Gastrocnemius medialis (tissue), 4 donors: ENCODE data around the gene BCR. TPM values are rescaled to one million over a fixed set of nuclear protein-coding genes. Genes with fewer than 3 reads are reported as not detected.

Experiments
- ATAC-seq, 2 donors: fragments of 150-250 bp; one replicate each; pipeline ENCODE4 v1.9.1; 2016
- DNase-seq, 2 donors: peaks; one replicate each; pipeline ENCODE4 v3.0.0-alpha.2; 2019
- H3K27ac ChIP-seq, 4 donors: fragments of 200-600 bp; sonication (generic); 1 replicate in 1 of 4; 2 replicates in 3 of 4; pipeline ENCODE4 v1.5.1; 2016 to 2018; ENCODE audit warnings: mild to moderate bottlenecking in 2 of 4, moderate library complexity in 1 of 4
- H3K27me3 ChIP-seq, 3 donors: fragments of 200-600 bp; sonication (generic) in 2 of 3; 1 replicate in 1 of 3; 2 replicates in 2 of 3; pipeline versions ENCODE4 v1.5.1 to v1.6.0; 2016 to 2019; ENCODE audit warnings: mild to moderate bottlenecking in 1 of 3, moderate library complexity in 1 of 3
- H3K36me3 ChIP-seq, 2 donors: fragments of 200-600 bp; sonication (generic) in 1 of 2; one replicate each; pipeline ENCODE4 v1.5.1; 2017 to 2018
- H3K4me1 ChIP-seq, 2 donors: fragments of 200-600 bp; sonication (generic) in 1 of 2; one replicate each; pipeline ENCODE4 v1.5.1; 2016 to 2017; ENCODE audit warnings: mild to moderate bottlenecking in 2 of 2
- H3K4me3 ChIP-seq, 4 donors: fragments of 200-600 bp; sonication (generic) in 3 of 4; 1 replicate in 1 of 4; 2 replicates in 3 of 4; pipeline ENCODE4 v1.5.1; 2016 to 2019; ENCODE audit warnings: mild to moderate bottlenecking in 2 of 4
- H3K9me3 ChIP-seq, 3 donors: fragments of 200-600 bp; sonication (generic) in 2 of 3; 1 replicate in 1 of 3; 2 replicates in 2 of 3; pipeline ENCODE4 v1.5.1; 2016 to 2019
- POLR2A ChIP-seq, 2 donors: fragments of 450-650 bp; IDR thresholded peaks; one replicate each; pipeline ENCODE4 v1.6.1; 2017; ENCODE audit warnings: antibody characterized with exemption in 2 of 2, mild to moderate bottlenecking in 2 of 2, moderate library complexity in 2 of 2
- in situ Hi-C, 4 donors: fragments of 200-750 bp; cut with MboI; loops; one replicate each; pipeline versions ENCODE4 v1.15.0 to v1.8.0; 2017; ENCODE audit warnings: low sequenced_read_pairs in 4 of 4
- intact Hi-C: fragments of 100-400 bp; cut with DNase I; formaldehyde crosslinking; loops from one replicate; pipeline ENCODE4 v1.15.1; 2023; ENCODE audit warnings: low total_unique reads
- total RNA-seq, 4 donors: library from RNA; depleted of rRNA; stranded (reverse); fragments of >200 nt; gene quantifications; one replicate each; pipeline versions ENCODE4 v1.1.0 to v1.2.3, GENCODE V29; 2016
- TF ChIP-seq, protein P1 (sequence below), 5 experiments: fragments of 450-650 bp in 3 of 5; fragments of 200-600 bp in 2 of 5; sonication (generic) in 2 of 5; IDR thresholded peaks in 4 of 5; conservative IDR thresholded peaks in 1 of 5; 1 replicate in 4 of 5; 2 replicates in 1 of 5; pipeline ENCODE4 v1.5.1; 2016 to 2019; ENCODE audit warnings: antibody characterized with exemption in 5 of 5, mild to moderate bottlenecking in 3 of 5, moderate library complexity in 3 of 5

The BCR gene
- total RNA-seq, 4 donors from 2014 or later, result 10.3 to 13.0 (median 12.4) TPM

- Histone ChIP-seq H3K9me3 (no peaks in the 10 kb centered on the region), H3K4me3 (no peak overlapping the region), H3K27ac (no peak overlapping the region), H3K27me3 (peaks cover 3 to 34% (median 8%) of the 10 kb centered on the region in 3 donors), H3K36me3 (no peaks in the 10 kb centered on the region), H3K4me1 (no peaks in the 10 kb centered on the region)
- ATAC-seq (no peak), DNase-seq (no peak)
- TF ChIP-seq, protein P1, sequence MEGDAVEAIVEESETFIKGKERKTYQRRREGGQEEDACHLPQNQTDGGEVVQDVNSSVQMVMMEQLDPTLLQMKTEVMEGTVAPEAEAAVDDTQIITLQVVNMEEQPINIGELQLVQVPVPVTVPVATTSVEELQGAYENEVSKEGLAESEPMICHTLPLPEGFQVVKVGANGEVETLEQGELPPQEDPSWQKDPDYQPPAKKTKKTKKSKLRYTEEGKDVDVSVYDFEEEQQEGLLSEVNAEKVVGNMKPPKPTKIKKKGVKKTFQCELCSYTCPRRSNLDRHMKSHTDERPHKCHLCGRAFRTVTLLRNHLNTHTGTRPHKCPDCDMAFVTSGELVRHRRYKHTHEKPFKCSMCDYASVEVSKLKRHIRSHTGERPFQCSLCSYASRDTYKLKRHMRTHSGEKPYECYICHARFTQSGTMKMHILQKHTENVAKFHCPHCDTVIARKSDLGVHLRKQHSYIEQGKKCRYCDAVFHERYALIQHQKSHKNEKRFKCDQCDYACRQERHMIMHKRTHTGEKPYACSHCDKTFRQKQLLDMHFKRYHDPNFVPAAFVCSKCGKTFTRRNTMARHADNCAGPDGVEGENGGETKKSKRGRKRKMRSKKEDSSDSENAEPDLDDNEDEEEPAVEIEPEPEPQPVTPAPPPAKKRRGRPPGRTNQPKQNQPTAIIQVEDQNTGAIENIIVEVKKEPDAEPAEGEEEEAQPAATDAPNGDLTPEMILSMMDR (IDR thresholded peaks at IDR 0.05 in 4 of 5, conservative IDR thresholded peaks at IDR 0.05 in 1 of 5), result no peak
- TF ChIP-seq POLR2A (IDR thresholded peaks at IDR 0.05), result no peak
- in situ Hi-C loops (no loop called here), intact Hi-C loops (no loop called here)
These were observed 65.5 kb downstream of the BCR start for GRCh38 chr22:23245799-23246136.

- ATAC-seq (no peak), DNase-seq (no peak)
- no peak for TF ChIP-seq POLR2A (IDR thresholded peaks at IDR 0.05)
- TF ChIP-seq, protein P1 (IDR thresholded peaks at IDR 0.05 in 4 of 5, conservative IDR thresholded peaks at IDR 0.05 in 1 of 5), result no peak
- no peaks in the 10 kb centered on the region for H3K4me1 ChIP-seq
- in situ Hi-C loops, result no loop called here
- intact Hi-C loops, result no loop called here
- H3K9me3 ChIP-seq, result no peaks in the 10 kb centered on the region
- H3K36me3 ChIP-seq, result no peaks in the 10 kb centered on the region
- H3K27ac ChIP-seq, result no peak overlapping the region
- H3K4me3 ChIP-seq, result no peak overlapping the region
- H3K27me3 ChIP-seq, result peaks cover 3 to 28% (median 8%) of the 10 kb centered on the region in 3 donors
These were observed 66.9 kb downstream of the BCR start for GRCh38 chr22:23246982-23247766.

GRCh38 chr22:23248583-23248982 lies 68.3 kb downstream of the BCR start:
- intact Hi-C loops (no loop called here), in situ Hi-C loops (no loop called here)
- Histone ChIP-seq H3K9me3 (no peaks in the 10 kb centered on the region), H3K4me3 (no peak overlapping the region), H3K36me3 (no peaks in the 10 kb centered on the region), H3K4me1 (no peaks in the 10 kb centered on the region), H3K27me3 (peaks cover 3 to 20% (median 8%) of the 10 kb centered on the region in 3 donors), H3K27ac (no peak overlapping the region)
- TF ChIP-seq POLR2A (IDR thresholded peaks at IDR 0.05), result no peak
- TF ChIP-seq, protein P1 (IDR thresholded peaks at IDR 0.05 in 4 of 5, conservative IDR thresholded peaks at IDR 0.05 in 1 of 5), result no peak
- ATAC-seq (no peak), DNase-seq (no peak)

DNA sequence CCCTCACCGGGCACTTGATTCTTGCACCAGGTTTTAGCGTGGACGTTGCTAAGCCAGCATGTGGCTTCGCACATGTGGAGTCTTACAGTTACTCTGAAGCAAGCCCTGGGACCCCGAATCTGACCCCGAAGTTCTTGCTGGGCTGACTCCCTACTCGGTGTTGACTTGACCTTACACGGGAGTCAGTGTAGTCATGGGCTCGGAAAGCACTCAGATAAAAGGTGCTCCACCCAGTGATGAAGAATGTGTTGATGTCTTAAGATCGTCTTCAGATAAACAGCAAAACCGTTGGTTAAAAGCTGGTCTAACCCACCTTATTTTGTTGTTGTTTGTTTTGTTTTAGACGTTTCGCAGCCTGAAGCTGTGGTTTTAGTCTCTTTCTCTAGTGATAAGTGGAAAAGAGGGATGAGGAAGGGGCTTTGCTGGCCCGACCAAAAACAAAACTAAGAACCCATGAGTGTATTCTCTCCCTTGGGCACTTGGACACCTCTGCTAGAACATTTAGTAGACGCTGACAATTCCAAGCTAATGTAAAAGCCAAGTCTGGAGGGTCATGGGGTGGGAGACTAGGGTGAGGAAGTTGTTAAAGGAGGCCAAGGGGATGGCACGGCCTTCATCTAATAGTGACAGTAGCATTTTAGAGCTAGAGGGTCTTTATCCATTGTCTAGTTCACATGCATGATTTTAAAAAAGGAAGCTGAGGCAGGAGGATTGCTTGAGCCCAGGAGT lies 69.9 kb downstream of the BCR start:
- peaks cover 3 to 16% (median 7%) of the 10 kb centered on the region in 3 donors for H3K27me3 ChIP-seq
- ATAC-seq, result no peak
- TF ChIP-seq POLR2A (IDR thresholded peaks at IDR 0.05), result no peak
- TF ChIP-seq, protein P1 (IDR thresholded peaks at IDR 0.05 in 4 of 5, conservative IDR thresholded peaks at IDR 0.05 in 1 of 5), result no peak

More for the DNA sequence above, 69.9 kb downstream of the BCR start:
- no peak overlapping the region for H3K27ac ChIP-seq
- H3K9me3 ChIP-seq, result no peaks in the 10 kb centered on the region
- DNase-seq, result no peak
- H3K4me1 ChIP-seq, result no peaks in the 10 kb centered on the region
- no peaks in the 10 kb centered on the region for H3K36me3 ChIP-seq
- in situ Hi-C loops, result no loop called here
- no peak overlapping the region for H3K4me3 ChIP-seq
- intact Hi-C loops, result no loop called here
